ENCODE measurements around the gene YBX2. TPM values are rescaled to one million over a fixed set of nuclear protein-coding genes. Genes with fewer than 3 reads are reported as not detected.

The YBX2 gene
- total and polyA plus RNA-seq, 7 donors = 0.28 to 37.6 (median 2.5) TPM

- Histone ChIP-seq H3K27ac (peak overlapping the region; percentile 96 to 99 (median 98)), H3K9me3 (no peaks in the 10 kb centered on the region), H3K4me3 (peak overlapping the region; percentile 74 to 100 (median 94)), H3K36me3 (peaks cover 20 to 49% (median 31%) of the 10 kb centered on the region in 4 donors), H3K27me3 (no peaks in the 10 kb centered on the region), H3K4me1 (peaks cover 0 to 31% (median 28%) of the 10 kb centered on the region in 4 donors)
- 1 to 2% methylated on average over 49 of the region's 49 CpGs for WGBS, 2 donors
- intact Hi-C loops (cut with DNase I) = loop anchor here (5.0 kb wide), 3 partner anchors 64 to 599 kb away; partner anchors contain the start of genes EIF5A and TMEM256
- DNase-seq = peak; percentile 99
- TF ChIP-seq POLR2AphosphoS5 (IDR thresholded peaks at IDR 0.05) = peak; percentile 84 to 96 (median 92)
- TF ChIP-seq CTCF (IDR thresholded peaks at IDR 0.05) = no peak
- TF ChIP-seq POLR2A (IDR thresholded peaks at IDR 0.05) = peak in 1 of 2 donors; percentile 64
- peak in 2 of 4 donors; percentile 87 to 88 for TF ChIP-seq EP300 (IDR thresholded peaks at IDR 0.05)
Measured at GRCh38 chr17:7242717-7243452, 51.6 kb downstream of the YBX2 start.

GRCh38 chr17:7241783-7242716 is 52.4 kb downstream of the YBX2 start, which contains the start of gene GABARAP:
Gene GABARAP (minus strand): TSS chr17:7242449. CDS start chr17:7242330, 119 bp downstream.
- no peak for TF ChIP-seq EP300 (IDR thresholded peaks at IDR 0.05)
- no peak for TF ChIP-seq CTCF (IDR thresholded peaks at IDR 0.05)
- TF ChIP-seq POLR2AphosphoS5 (IDR thresholded peaks at IDR 0.05) = peak; percentile 74 to 85 (median 80)
- TF ChIP-seq POLR2A (IDR thresholded peaks at IDR 0.05) = peak; percentile 71 to 77
- Histone ChIP-seq H3K27ac (peak within 1 kb of the TSS; percentile 96 to 99 (median 98)), H3K4me1 (peaks cover 0 to 38% (median 35%) of the 10 kb centered on the region in 4 donors), H3K27me3 (no peaks in the 10 kb centered on the region), H3K4me3 (peak within 1 kb of the TSS; percentile 74 to 100 (median 94)), H3K36me3 (peaks cover 20 to 50% (median 30%) of the 10 kb centered on the region in 4 donors), H3K9me3 (no peaks in the 10 kb centered on the region)
- peak; percentile 97 for DNase-seq
- intact Hi-C loops (cut with DNase I) = loop anchor here (5.0 kb wide), 3 partner anchors 65 to 600 kb away; partner anchors contain the start of genes EIF5A and TMEM256
- 0% methylated on average over 62 of the region's 62 CpGs for WGBS, 2 donors

GRCh38 chr17:7241090-7241733 is 53.2 kb downstream of the YBX2 start:
- H3K36me3 ChIP-seq = peaks cover 19 to 51% (median 26%) of the 10 kb centered on the region in 4 donors
- TF ChIP-seq CTCF (IDR thresholded peaks at IDR 0.05) = no peak

GRCh38 chr17:7240375-7240774 is 54.1 kb downstream of the YBX2 start:
- H3K36me3 ChIP-seq = peaks cover 13 to 51% (median 26%) of the 10 kb centered on the region in 4 donors
- peak overlapping the region; percentile 96 to 99 (median 98) for H3K27ac ChIP-seq
- H3K4me3 ChIP-seq = peak overlapping the region in 3 of 4 donors; percentile 19 to 100 (median 100)
- DNase-seq = no peak
- peaks cover 0 to 45% (median 44%) of the 10 kb centered on the region in 4 donors for H3K4me1 ChIP-seq
- TF ChIP-seq CTCF (IDR thresholded peaks at IDR 0.05) = no peak
- no peaks in the 10 kb centered on the region for H3K27me3 ChIP-seq
- 55 to 64% methylated on average over 4 of the region's 4 CpGs for WGBS, 2 donors
- H3K9me3 ChIP-seq = no peaks in the 10 kb centered on the region
- intact Hi-C loops (cut with DNase I) = loop anchor here (5.0 kb wide), 3 partner anchors 67 to 602 kb away; partner anchors contain the start of genes EIF5A and TMEM256

More at GRCh38 chr17:7241090-7241733, 53.2 kb downstream of the YBX2 start:
- no peaks in the 10 kb centered on the region for H3K9me3 ChIP-seq
- peak overlapping the region; percentile 74 to 100 (median 94) for H3K4me3 ChIP-seq
- no peaks in the 10 kb centered on the region for H3K27me3 ChIP-seq
- no peak for DNase-seq
- WGBS, 2 donors = 11 to 46% methylated on average over 9 of the region's 9 CpGs
- peaks cover 0 to 41% (median 39%) of the 10 kb centered on the region in 4 donors for H3K4me1 ChIP-seq
- intact Hi-C loops (cut with DNase I) = loop anchor here (5.0 kb wide), 3 partner anchors 66 to 601 kb away; partner anchors contain the start of genes EIF5A and TMEM256
- peak overlapping the region; percentile 96 to 99 (median 98) for H3K27ac ChIP-seq
